ENCODE results near the gene VSX2.
"Not testable (repeated sequence)": the region's sequence is repeated elsewhere in the genome, so short reads cannot be mapped to it uniquely, and the experiment has no call there.

The VSX2 gene

GRCh38 chr14:74260525-74261233 lies 21.4 kb downstream of the VSX2 start:
- DNase-seq: no peak

GRCh38 chr14:74261288-74261687 lies 22.0 kb downstream of the VSX2 start:
- no peak for DNase-seq

- DNase-seq: no peak
These were observed 22.8 kb downstream of the VSX2 start for GRCh38 chr14:74262076-74262475.

GRCh38 chr14:74263181-74263580 lies 23.9 kb downstream of the VSX2 start:
- DNase-seq: no peak

GRCh38 chr14:74263921-74264320 lies 24.7 kb downstream of the VSX2 start:
- no peak for DNase-seq

GRCh38 chr14:74265301-74265965 lies 26.2 kb downstream of the VSX2 start:
- no peak for DNase-seq

GRCh38 chr14:74267588-74267987 lies 28.3 kb downstream of the VSX2 start:
- DNase-seq: no peak

- not testable (repeated sequence) for DNase-seq
These were observed 31.3 kb downstream of the VSX2 start for GRCh38 chr14:74270382-74271177.

GRCh38 chr14:74271365-74271764 lies 32.1 kb downstream of the VSX2 start:
- no peak for DNase-seq

GRCh38 chr14:74275241-74275841 lies 36.1 kb downstream of the VSX2 start:
- DNase-seq: no peak

- DNase-seq: no peak
These were observed 38.8 kb downstream of the VSX2 start for GRCh38 chr14:74278080-74278479.

- no peak for DNase-seq
These were observed 41.8 kb downstream of the VSX2 start for GRCh38 chr14:74281069-74281468.

- no peak for DNase-seq
These were observed 47.5 kb downstream of the VSX2 start for GRCh38 chr14:74286736-74287135.

- no peak for DNase-seq
These were observed 50.6 kb downstream of the VSX2 start for GRCh38 chr14:74289801-74290200.

GRCh38 chr14:74290415-74290814 lies 51.2 kb downstream of the VSX2 start:
- no peak for DNase-seq

- DNase-seq: no peak
These were observed 52.8 kb downstream of the VSX2 start for GRCh38 chr14:74292061-74292460.

GRCh38 chr14:74293606-74294005 lies 54.4 kb downstream of the VSX2 start:
- no peak for DNase-seq

GRCh38 chr14:74296037-74296467 lies 56.8 kb downstream of the VSX2 start:
- DNase-seq: no peak

GRCh38 chr14:74297986-74298385 lies 58.7 kb downstream of the VSX2 start:
- peak; percentile 36 for DNase-seq

- peak; percentile 14 for DNase-seq
These were observed 59.9 kb downstream of the VSX2 start for GRCh38 chr14:74299061-74299545.

- no peak for DNase-seq
These were observed 62.4 kb downstream of the VSX2 start for GRCh38 chr14:74301594-74302151.

GRCh38 chr14:74302152-74302628 lies 62.9 kb downstream of the VSX2 start:
- peak; percentile 64 for DNase-seq

Data from inflammatory macrophage treated with lipopolysaccharide for 4 hours (primary cell).